WI38 (cell line): Measurements from ENCODE around the gene PER3.
A peak's percentile ranks its signal among the peaks of the same experiment; 100 is the strongest.

Source experiments
- H3K4me3 ChIP-seq: 2 replicates; pipeline ENCODE4 v1.5.1; 2011; ENCODE audit warnings: low read depth, mild to moderate bottlenecking, control low read depth, low read length
- TF ChIP-seq, protein P1 (sequence below): IDR thresholded peaks from 2 replicates; pipeline ENCODE4 v1.5.1; 2012; ENCODE audit warnings: low read depth, mild to moderate bottlenecking, control low read depth, low read length

PER3 gene

DNA sequence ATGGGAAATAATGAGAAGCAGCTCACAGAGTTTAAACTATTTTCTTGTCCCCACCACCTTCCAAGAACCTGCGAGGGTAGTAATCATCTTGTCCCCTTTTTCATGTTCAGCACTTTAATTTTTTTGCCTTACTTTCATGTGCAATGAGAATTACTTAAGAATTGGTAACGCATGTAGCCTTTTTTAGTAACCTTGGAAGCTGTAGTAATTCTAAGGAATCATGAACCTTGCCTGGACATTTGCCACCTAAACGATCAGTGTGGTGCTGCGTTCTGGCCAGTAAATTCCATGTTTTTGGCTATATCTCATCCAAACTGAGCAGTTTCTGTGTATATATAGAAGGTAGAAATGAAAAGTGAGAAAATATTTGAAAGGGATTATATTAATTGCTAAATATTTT is 16.9 kb upstream of the PER3 start:
- TF ChIP-seq, protein P1, sequence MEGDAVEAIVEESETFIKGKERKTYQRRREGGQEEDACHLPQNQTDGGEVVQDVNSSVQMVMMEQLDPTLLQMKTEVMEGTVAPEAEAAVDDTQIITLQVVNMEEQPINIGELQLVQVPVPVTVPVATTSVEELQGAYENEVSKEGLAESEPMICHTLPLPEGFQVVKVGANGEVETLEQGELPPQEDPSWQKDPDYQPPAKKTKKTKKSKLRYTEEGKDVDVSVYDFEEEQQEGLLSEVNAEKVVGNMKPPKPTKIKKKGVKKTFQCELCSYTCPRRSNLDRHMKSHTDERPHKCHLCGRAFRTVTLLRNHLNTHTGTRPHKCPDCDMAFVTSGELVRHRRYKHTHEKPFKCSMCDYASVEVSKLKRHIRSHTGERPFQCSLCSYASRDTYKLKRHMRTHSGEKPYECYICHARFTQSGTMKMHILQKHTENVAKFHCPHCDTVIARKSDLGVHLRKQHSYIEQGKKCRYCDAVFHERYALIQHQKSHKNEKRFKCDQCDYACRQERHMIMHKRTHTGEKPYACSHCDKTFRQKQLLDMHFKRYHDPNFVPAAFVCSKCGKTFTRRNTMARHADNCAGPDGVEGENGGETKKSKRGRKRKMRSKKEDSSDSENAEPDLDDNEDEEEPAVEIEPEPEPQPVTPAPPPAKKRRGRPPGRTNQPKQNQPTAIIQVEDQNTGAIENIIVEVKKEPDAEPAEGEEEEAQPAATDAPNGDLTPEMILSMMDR, result no peak
- H3K4me3 ChIP-seq, result no peak overlapping the region

DNA sequence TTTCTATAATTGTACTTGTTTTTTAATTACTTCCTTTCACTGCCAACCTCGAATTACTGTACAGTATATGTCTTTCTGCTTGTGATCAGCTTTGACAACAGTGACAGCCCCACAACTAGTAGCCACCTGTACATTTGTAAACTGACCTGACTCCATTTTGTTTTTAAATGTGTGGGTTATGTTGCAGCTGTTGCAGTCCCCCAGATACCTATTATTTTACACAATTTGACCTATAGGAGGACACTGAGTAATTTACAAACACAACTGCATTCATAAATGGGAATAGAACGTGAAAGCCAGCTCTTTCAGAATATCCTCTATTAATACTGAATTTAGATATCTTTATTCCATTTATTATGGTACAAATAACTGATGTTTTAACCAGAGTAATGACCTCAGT is 15.5 kb upstream of the PER3 start:
- TF ChIP-seq, protein P1, result no peak
- no peak overlapping the region for H3K4me3 ChIP-seq

DNA sequence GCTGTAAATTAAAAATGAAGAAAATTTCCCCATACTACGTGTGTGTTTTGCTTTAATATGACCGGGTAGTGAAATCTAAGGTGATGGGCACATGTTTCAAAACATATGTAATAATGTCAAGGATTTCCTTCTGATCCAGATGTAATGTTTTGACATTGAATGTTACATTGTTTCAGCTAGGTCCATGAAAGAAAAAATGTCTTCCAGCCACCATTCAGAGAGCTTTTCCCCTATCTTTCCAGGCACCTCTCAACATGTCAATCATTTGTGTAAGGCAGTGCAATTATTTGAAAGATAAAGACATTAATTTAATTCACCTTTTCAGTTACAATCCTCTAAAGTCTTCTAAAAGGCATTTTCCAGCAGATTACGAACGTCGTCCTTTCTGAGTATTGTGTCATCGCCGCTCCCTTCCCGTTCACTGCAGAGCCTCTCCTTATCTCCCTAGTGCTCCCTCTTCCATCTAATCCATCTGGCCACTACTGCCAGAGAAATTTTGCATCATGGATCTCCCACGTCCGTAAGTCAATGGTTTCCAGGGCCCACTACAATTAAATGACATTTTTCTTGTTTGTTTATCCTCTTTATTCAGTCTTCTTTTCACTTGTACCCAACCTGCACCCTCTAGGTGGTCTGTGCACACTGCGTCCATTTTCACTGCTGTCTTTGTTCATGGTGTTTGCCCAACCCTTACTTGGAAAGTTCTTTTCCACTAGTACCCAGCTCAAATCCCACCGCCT is 14.2 kb upstream of the PER3 start:
- TF ChIP-seq, protein P1, result no peak

DNA sequence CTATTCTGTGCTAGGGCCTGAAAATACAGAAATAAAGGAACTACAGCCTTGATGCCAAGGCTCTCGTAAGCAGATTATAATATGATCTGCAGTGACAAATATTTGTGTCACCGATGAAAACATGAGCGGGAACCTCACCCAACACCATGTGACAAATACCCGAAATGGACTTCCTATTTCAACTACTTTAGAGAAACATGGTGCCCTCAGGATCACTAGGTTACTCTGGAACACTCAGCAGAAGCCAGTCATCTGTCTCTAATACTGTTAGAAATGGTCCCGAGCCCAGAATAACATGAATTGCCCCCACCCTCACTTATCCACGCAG is 13.5 kb upstream of the PER3 start:
- TF ChIP-seq, protein P1, result no peak
- peak overlapping the region; percentile 70 for H3K4me3 ChIP-seq

More for the DNA sequence above, 14.2 kb upstream of the PER3 start:
- no peak overlapping the region for H3K4me3 ChIP-seq

DNA sequence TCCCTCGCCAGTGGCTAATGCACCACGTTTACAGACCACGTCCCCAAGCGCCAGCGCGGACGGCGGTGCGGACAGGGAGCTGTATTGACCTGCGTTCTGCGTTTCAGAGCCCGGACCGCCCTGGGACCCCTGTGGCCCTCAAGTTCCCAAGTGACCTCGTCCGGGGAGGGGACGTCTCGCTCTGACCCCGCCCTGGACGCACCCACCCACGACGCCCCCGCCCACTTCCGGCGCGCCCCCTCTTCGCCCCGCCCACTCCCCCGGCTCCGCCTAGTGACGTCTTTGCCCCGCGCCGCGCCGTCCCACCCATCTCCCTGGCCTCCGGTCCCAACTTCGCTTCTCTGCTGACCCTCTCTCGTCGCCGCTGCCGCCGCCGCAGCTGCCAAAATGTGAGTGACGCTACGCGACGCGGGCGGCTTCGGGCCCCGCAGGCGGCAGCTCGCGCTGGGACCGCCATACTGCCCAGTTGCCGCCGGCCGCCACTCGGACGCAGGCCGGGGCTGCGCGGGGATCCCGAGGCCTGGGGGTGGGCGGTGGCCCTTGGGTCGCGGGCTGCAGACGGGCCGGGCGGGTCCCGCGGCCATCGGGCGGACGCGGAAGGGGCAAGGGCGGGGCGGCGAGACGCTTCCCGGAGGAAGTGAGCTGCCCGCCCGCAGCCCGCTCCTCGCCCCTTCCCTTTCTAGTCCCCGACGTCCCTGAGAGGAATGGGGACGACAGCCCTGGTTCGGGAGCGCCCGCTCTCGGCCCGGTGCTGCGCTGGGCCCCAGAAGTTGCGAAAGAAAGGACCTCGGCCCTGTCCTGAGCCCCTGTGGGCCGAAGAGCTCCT is 12.9 kb upstream of the PER3 start, which contains the start of gene VAMP3:
VAMP3 (plus strand) TSS at position 300 of the 826 bp plus-strand sequence; CDS start at position 388, 88 bp downstream.
- H3K4me3 ChIP-seq, result peak within 1 kb of the TSS; percentile 70
- TF ChIP-seq, protein P1, result no peak

DNA sequence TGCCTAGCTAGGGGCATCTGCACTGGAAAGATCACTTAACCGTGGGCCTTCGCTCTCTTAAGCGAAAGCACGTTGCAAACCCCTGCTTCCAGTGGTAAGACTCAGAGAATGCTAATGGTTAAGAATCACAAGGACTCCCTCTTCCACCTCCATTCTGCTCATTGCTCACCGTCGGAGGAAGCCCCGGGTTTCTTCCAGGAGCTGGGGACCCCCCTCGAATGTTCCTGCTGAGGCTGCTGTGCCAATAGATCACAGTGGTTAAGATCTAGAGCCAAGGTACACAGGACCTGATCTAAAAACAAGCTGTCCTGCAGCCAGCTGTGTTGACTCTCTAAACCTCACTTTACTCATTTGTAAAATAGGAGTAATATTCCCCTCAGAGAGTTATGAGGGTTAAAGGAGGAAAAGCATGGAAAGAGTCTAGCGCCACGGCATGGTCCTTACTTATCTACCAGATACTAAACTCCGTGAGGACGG is 12.2 kb upstream of the PER3 start:
- TF ChIP-seq, protein P1, result no peak
- H3K4me3 ChIP-seq, result peak overlapping the region; percentile 70

DNA sequence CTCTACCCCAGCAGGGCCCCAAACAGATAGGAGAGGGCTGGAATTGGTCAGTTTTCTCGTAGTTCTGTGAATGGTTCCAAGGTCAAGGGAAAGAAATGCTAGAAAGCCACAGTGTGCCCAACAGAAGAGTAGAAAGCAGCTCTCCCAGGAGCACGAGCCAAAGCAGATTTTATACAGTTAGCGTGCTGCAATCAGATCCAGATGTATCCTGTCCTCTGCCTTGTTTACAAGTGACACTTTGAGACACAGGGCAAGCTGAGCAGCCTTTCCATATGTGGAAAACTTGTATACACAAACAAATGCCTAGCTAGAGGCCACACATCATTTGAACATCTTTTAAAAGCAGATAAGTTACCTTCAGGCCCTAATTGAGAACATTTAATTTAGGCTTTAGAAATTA is 6.5 kb upstream of the PER3 start:
- TF ChIP-seq, protein P1, result no peak
- H3K4me3 ChIP-seq, result no peak overlapping the region
